Renal cortex interstitium (tissue), 11 donors: ENCODE data around the gene TMEM117. TPM values are rescaled to one million over a fixed set of nuclear protein-coding genes. Genes with fewer than 3 reads are reported as not detected.

Experiments
- DNase-seq, 11 donors: peaks; one replicate each; pipeline ENCODE4 v3.0.0-alpha.2; 2013; ENCODE audit warnings: low read depth in 9 of 11, low spot score in 4 of 11; ENCODE audit errors: extremely low read depth in 1 of 11
- polyA plus RNA-seq, 3 donors: library from polyadenylated mRNA; unstranded; fragments of 120-200 nt; gene quantifications; one replicate each; pipeline ENCODE4 v1.2.1, GENCODE V29; 2013; ENCODE audit not compliant: insufficient read length in 3 of 3

Gene TMEM117
- polyA plus RNA-seq, 3 donors, result 11.5 to 12.4 (median 12.3) TPM

- DNase-seq, result no peak
These were observed 79.1 kb downstream of the TMEM117 start for GRCh38 chr12:43914923-43915468.

- DNase-seq, result no peak
These were observed 82.0 kb downstream of the TMEM117 start for GRCh38 chr12:43917896-43918295.

DNA sequence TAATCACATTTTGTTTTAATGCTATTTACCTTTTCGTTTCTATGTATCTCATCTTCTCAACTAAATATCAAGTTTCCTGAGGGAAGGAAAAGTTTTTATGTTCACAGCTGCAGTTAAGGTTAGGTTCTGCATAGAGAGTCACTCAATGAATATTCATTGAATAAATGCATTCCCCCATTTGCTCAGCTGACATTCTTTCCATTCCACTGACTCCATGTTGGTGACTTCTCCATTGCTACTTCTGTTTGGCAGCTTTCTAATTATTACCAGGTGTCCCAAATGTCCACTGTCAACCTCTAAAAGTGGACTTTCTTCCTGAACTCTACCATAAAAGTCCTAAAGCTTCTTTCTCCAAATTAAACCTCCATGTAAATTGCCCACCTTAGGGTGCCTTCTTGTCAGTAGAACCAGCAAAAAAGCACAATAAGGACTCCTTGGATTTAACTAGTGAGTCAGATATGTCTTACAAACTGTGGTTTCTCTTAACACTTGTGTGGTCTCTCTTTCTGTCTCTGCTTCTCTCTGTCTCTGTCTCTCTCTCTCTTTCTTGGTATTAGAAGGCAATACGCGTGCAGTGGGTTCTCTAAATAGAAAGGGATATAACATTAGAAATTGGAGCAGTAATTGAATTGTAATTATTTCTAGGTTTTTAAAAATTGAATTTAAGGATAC is 85.9 kb downstream of the TMEM117 start:
- DNase-seq, result no peak

GRCh38 chr12:43930032-43930431 is 94.2 kb downstream of the TMEM117 start:
- no peak for DNase-seq

DNA sequence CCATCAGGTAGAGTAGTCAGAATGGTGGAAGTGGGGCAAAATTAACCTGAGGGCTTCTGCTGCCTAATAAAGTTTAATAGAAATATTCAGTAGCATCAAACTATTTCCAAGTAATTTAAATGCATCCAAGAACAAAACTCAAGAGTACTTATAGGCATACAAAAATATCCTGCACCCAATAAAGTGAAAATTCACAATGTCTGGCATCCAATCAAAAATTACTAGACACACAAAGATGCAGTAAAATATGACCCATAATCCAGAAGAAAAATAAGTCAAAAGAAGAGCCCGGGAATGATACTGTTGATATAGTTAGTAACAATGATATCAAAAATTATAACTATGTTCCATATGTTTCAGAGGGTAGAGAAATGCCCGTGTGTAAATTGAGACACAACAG is 95.3 kb downstream of the TMEM117 start:
- no peak for DNase-seq

GRCh38 chr12:43935581-43935980 is 99.7 kb downstream of the TMEM117 start:
- DNase-seq, result no peak

DNA sequence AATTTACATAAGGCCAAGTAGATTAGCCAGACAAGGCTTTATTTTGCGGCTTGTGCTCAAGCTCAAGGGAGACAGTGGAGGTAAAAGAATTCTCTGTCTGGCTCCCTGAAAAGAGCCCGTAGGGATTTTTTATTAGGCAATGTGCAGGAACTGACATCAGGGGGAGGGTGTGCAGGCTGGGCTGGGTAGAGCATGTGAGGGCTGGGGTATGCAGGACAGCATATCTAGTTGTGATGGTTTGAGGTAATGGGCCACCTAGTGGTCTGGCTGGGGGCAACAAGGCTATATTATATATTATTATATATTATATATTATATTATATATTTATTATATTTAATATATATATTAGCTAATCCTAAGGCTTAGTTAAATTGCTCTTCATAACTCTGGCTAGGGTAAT is 102.1 kb downstream of the TMEM117 start:
- DNase-seq, result no peak

DNA sequence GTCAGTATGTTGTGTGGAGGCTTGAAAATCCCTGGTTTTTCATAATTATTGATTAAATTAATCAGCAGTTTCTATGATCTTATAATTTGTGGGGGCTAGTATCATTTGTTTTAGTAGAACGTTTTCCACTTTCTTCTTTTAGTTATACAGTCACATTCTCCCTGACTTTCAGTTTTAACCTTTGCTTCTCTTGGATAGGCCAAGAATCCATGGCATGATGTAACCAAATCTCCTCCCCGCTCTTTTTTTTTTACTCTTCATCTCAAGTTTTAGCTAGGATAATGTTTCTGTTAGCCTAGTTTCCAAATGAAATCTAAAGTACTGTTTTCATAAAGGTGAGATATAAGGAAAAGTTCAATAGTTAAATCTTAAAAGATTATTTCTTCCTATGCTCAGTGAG is 106.5 kb downstream of the TMEM117 start:
- DNase-seq, result no peak

DNA sequence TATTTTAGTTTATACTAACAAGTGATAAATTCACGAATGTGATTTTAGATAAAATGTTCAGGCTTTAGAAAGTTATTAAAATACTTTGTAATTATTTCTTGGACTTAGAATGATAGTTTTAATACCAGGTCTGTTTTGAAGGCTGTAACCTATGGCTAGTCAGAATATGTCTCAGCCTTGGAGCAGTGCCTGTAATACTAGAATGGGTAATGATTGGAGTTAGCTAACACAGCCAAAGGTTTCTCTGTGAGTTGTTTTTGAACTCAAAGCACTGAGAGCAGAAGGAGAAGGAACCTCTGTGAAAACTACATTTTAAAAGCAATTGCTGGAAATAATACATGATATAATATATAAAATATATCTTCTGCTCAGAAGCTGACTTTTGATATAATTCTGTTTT is 110.1 kb downstream of the TMEM117 start:
- DNase-seq, result no peak

GRCh38 chr12:43951286-43951685 is 115.4 kb downstream of the TMEM117 start:
- DNase-seq, result no peak

DNA sequence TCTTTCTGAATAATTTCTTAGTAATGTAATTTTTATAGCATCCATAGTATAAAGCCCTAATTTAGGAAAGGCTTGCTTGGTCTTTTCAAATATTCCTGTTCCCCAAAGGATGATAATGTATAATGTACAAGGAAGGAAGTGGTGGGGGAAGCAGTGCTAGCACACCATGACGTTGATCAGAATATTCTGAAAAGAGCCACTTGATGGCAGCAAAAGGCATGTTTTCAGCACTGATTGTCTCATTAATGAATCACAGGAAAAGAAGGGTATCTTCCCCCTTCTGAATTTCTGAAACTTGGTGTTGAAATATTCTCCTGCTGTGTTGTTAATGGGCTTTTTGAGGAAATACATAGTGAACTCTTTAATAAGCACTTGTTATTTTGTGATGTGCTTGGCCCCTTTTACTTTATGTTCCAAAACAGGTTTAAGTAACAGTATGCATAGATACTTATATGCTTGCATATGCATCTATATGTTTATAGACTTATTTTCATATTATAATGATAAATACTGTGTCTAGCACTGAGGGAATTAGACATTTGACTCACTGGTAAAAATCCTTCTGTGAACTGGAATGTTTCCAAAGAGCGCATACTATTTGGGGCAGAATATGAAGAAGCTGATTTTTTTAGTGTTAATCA is 122.0 kb downstream of the TMEM117 start:
- peak in 10 of 11 donors; percentile 12 to 53 (median 22) for DNase-seq

DNA sequence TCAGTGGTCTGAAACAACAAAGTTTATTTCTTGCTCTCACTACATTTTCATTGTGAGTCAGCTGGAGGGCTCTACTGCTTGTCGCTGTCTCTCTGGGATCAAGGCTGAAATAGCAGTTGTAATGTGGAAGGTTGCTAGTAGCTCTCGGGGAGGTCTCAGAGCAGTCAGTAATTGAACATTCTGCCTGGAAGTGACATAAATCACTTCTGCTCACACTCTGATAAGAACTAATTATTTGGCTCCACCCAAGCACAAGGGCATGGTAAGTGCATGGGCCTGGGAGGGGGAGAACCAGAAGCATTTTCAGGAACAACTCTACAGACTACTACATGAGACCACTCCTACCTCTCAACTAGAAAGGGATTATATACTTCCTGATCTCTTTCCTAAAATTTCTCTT is 128.2 kb downstream of the TMEM117 start:
- no peak for DNase-seq

DNA sequence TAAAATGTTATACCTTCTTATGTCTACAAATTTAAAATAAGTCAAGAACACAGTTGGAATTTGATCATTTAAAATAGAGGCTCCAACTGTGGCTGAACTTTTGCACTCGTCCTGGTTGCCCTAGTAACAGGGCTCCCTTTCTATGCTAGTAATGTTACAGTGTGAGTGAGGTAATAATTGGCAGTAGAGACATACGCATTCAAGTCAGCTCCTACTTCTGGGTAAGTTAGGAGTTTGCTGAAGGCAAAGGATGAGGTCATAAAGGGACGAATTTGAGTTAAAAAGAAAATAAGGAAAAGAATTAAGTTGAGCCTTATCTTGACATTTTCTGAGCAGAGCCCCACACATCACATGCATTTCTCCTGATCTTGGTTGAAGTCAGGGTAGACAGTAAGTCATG is 129.1 kb downstream of the TMEM117 start:
- peak in 1 of 11 donors; percentile 8 for DNase-seq

DNA sequence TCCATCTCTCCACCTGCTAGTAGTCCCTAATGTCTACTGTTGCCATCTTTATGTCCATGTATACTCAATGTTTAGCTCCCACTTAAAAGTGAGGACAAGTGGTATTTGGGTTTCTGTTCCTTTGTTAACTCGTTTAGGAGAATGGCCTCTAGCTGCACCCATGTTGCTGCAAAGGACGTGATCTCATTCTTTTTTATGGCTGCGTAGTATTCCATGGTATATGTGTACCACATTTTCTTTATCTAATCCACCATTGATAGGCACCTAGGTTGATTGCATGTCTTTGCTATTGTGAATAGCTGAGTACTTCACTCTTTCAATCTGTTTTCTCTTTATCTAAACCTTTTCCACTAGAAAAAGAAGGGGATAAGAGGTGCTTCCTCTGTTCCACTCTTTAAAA is 130.0 kb downstream of the TMEM117 start:
- DNase-seq, result no peak

- DNase-seq, result no peak
These were observed 132.9 kb downstream of the TMEM117 start for GRCh38 chr12:43968736-43969135.

- DNase-seq, result no peak
These were observed 134.0 kb downstream of the TMEM117 start for GRCh38 chr12:43969882-43970281.

DNA sequence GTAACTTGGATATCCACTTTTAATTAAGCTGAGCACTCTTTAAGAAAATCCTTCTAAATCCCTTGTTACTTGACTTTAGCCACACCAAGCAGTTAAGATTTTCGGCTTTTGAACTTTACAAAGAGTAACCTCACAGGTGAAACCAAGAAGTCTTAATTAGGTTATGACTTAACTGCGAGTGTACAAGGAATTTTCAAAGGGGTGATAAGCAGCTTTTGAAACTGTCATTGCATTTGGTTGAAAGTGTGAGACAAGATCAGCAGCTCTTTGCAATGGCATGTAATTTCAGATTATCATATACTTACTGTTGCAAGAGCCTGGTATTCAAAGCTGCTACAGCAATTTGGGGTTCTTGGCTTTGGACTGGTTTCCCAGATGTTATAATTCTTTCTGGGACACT is 137.5 kb downstream of the TMEM117 start:
- DNase-seq, result no peak

- no peak for DNase-seq
These were observed 138.1 kb downstream of the TMEM117 start for GRCh38 chr12:43973993-43974392.

DNA sequence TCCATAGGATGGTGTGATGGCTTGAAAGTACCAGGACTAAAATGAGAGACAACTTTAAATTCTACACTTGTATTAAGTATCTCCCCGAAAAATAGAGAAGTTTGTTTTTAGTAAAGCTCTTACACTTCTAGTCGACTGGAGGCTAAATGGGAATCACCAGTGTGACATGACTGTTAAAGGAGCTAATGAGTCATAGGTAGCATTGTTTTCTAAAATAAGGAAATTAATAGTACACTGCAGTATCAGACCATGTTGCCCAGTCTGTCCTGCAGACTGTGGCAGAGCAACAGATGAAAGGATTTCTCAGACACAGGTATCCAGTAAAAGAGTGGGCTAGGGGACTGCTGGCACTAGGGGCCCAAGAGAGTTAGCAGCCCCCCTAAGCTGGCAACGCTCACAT is 140.1 kb downstream of the TMEM117 start:
- DNase-seq, result no peak

GRCh38 chr12:43978556-43978955 is 142.7 kb downstream of the TMEM117 start:
- DNase-seq, result no peak

- no peak for DNase-seq
These were observed 143.6 kb downstream of the TMEM117 start for GRCh38 chr12:43979450-43979849.
